Fibroblast of pulmonary artery (primary cell): ENCODE measurements around the gene CDC34.
A peak's percentile ranks its signal among the peaks of the same experiment; 100 is the strongest.

ENCODE experiments used
- DNase-seq: peaks from one replicate; pipeline ENCODE4 v3.0.0-alpha.2; 2010; ENCODE audit warnings: low read depth
- H3K4me3 ChIP-seq: replicated peaks from 2 replicates; pipeline ENCODE4 v1.5.1; 2011; ENCODE audit warnings: low read depth, mild to moderate bottlenecking, control low read depth, low read length, moderate library complexity
- CTCF ChIP-seq: IDR thresholded peaks from 2 replicates; pipeline ENCODE4 v1.5.1; 2011; ENCODE audit warnings: mild to moderate bottlenecking, control low read depth, low read length, inconsistent platforms; ENCODE audit errors: missing control alignments

The CDC34 gene

GRCh38 chr19:566403-566802 is 34.8 kb downstream of the CDC34 start:
- peak overlapping the region; percentile 12 for H3K4me3 ChIP-seq
- no peak for TF ChIP-seq CTCF
- peak; percentile 90 for DNase-seq

GRCh38 chr19:566844-567243 is 35.3 kb downstream of the CDC34 start:
- peak overlapping the region; percentile 12 for H3K4me3 ChIP-seq
- TF ChIP-seq CTCF: no peak
- no peak for DNase-seq

GRCh38 chr19:567296-567900 is 35.8 kb downstream of the CDC34 start:
- TF ChIP-seq CTCF: no peak
- DNase-seq: no peak
- H3K4me3 ChIP-seq: no peak overlapping the region

- H3K4me3 ChIP-seq: no peak overlapping the region
- DNase-seq: no peak
- TF ChIP-seq CTCF: no peak
These were observed 38.7 kb downstream of the CDC34 start for GRCh38 chr19:570251-570686.

- peak overlapping the region; percentile 60 for H3K4me3 ChIP-seq
- DNase-seq: peak; percentile 16
- TF ChIP-seq CTCF: no peak
These were observed 39.5 kb downstream of the CDC34 start for GRCh38 chr19:570937-571565.

- H3K4me3 ChIP-seq: peak overlapping the region; percentile 60
- DNase-seq: peak; percentile 31
- no peak for TF ChIP-seq CTCF
These were observed 40.0 kb downstream of the CDC34 start for GRCh38 chr19:571566-571974.
